ENCODE results near the gene SH3RF3. TPM values are rescaled to one million over a fixed set of nuclear protein-coding genes. Genes with fewer than 3 reads are reported as not detected.

Gene SH3RF3
- polyA plus RNA-seq, 1 of the 3 experiments (the other 2 are of a cell fraction): 1.9 TPM

- no peak for TF ChIP-seq FOXM1 (IDR thresholded peaks at IDR 0.05; ENCODE audit: low read depth)
Measured at GRCh38 chr2:109257653-109258052, 128.6 kb downstream of the SH3RF3 start (continued).

- Histone ChIP-seq H3K4me1 (ENCODE audit: control insufficient read depth in 1 of 2, insufficient read depth in 2 of 2, low read depth in 1 of 2, low read length in 1 of 2) (peaks cover 0 to 42% of the 10 kb centered on the region in 2 experiments; a peak in 1 of 4 replicates), H2AFZ (ENCODE audit: low read depth) (no peak overlapping the region), H3K36me3 (replicated peaks in 1 of 2; ENCODE audit: control insufficient read depth in 1 of 2, insufficient read depth in 2 of 2, low read length in 1 of 2) (no peaks in the 10 kb centered on the region), H3K27me3 (ENCODE audit: insufficient read depth) (no peaks in the 10 kb centered on the region), H3K27ac (ENCODE audit: low read depth in 2 of 2, low read length in 1 of 2) (no peak overlapping the region), H3K9me3 (no peaks in the 10 kb centered on the region), H3K9me2 (no peaks in the 10 kb centered on the region), H3K4me3 (ENCODE audit: low read depth in 2 of 2, low read length in 1 of 2) (no peak overlapping the region), H3F3A (replicated peaks; ENCODE audit: insufficient read depth) (no peaks in the 10 kb centered on the region), H4K20me1 (ENCODE audit: insufficient read depth) (0 out of 2 replicates have a peak, but pooled peaks cover 6% of the 10 kb centered on the region), H3K9ac (no peak overlapping the region), H3K4me2 (no peak overlapping the region), H3K79me2 (ENCODE audit: insufficient read depth) (peaks cover 5% of the 10 kb centered on the region; the same call in 1 of the 2 replicates)
- ChIA-PET CTCF (interaction anchor here (0.6 to 1.2 kb wide), 2 partner anchors 288 to 852 kb away, joined by 3 read pairs; no protein-coding TSS in a partner anchor), POLR2A (no interaction called here)
- DNase-seq: no peak
- TF ChIP-seq FOXJ3 (CRISPR knock-in tag; IDR thresholded peaks at IDR 0.05) (no peak), TEAD4 (IDR thresholded peaks at IDR 0.05; ENCODE audit: borderline replicate concordance, insufficient read depth) (no peak), CTCF (IDR thresholded peaks at IDR 0.05) (no peak), YY1 (IDR thresholded peaks at IDR 0.05; ENCODE audit: low read depth) (no peak), TAF1 (IDR thresholded peaks at IDR 0.05; ENCODE audit: borderline replicate concordance, low read depth, low read length) (no peak), GATA2 (CRISPR knock-in tag; IDR thresholded peaks at IDR 0.05) (no peak), POLR2AphosphoS5 (IDR thresholded peaks at IDR 0.05; ENCODE audit: low read depth, low read length) (no peak), REST (IDR thresholded peaks at IDR 0.05; ENCODE audit: low read depth, low read length) (no peak), NFIC (IDR thresholded peaks at IDR 0.05; ENCODE audit: borderline replicate concordance) (no peak), EP300 (IDR thresholded peaks at IDR 0.05; ENCODE audit: borderline replicate concordance in 1 of 2, low read depth in 1 of 2, low read length in 1 of 2) (no peak), RXRA (IDR thresholded peaks at IDR 0.05; ENCODE audit: borderline replicate concordance, low read depth) (no peak), USF1 (IDR thresholded peaks at IDR 0.05; ENCODE audit: borderline replicate concordance, low read depth) (no peak), RAD21 (IDR thresholded peaks at IDR 0.05; ENCODE audit: low read length) (no peak)
- WGBS (ENCODE audit: low lambda C conversion rate): 60% methylated on average over 3 of the region's 9 CpGs
Measured at GRCh38 chr2:109258376-109258775, 129.4 kb downstream of the SH3RF3 start.

Measured in SK-N-SH (cell line).